GM18858 (cell line): ENCODE results near the gene PSMG3.
"Not testable (repeated sequence)": the region's sequence is repeated elsewhere in the genome, so short reads cannot be mapped to it uniquely, and the experiment has no call there.

Source experiments
- ATAC-seq: cut with Tn5 transposase; IDR thresholded peaks from one replicate; pipeline ENCODE4 v1.9.1; 2021; ENCODE audit not compliant: unreplicated experiment

Gene PSMG3

DNA sequence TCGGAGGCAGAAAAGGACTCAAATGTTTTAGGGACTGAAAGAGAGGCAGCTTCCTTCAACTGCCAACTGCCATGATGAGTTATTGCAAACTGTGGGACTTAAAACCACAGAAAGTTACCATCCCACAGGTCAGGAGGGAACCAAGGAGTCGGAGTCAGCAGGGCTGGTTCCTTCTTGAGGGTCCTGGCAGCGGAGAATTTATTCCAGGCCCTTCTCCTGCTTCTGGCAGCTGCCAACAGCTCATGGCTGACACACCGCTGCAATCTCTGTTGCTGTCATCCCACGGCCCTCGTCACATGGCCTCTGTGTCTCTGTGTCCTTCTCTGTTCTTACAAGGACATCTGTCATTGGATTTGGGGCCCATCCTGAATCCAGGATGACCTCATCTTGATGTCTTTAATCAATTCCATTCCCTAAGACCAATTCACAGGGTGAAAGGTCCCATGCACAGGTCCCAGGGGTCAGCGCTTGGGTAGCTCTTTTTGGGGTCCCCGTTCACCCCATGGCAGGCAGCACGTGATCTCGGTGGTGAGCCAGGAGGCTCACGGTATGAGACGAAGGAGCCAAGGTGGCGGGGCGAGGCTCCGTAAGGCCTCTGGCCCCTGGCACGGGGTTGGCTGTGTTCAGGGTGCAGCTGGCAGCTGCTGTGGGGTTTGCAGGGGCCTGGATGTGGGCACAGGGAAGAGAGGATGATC lies 27.4 kb upstream of the PSMG3 start:
- ATAC-seq = no peak

DNA sequence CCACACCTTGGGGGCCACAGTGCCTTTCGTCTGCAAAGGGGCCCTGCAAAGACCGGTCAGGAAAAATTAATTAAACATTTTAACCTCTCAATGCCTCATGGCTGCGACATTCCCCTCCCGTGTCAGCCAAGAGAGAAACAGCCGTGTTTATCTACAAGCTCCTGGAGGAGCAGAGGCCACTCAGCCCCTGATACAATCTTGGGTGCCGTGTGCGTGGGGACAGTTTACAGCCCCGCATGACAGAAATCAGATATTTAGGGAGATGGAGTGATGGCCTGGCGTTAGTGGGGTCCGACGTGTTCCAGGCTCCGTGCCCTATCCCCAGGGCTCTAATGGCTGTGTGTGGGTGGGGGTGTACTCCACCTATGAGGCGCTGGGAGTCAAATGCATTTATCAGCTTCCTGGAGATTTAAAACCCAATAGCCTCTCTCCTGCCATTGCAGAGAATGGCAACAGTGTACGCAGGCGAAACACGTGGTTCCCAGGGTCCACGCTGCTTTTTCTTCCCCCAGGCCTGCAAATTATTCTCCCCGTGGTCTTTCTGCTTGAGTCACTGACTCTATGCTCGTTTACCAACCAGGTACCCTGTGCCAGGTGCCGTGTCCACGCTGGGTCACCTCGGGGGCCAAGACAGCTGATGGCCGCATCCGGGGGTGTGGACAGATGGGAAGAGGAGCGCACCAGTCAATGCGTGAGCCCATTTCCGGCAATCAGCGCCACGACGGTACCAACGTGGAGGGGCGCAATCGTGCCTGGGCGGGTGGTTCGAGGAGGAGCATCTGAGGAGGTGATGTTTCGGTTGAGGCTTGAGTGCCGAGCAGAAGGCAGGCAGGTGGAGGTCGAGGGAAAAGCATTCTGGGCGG lies 26.6 kb upstream of the PSMG3 start:
- ATAC-seq = no peak

DNA sequence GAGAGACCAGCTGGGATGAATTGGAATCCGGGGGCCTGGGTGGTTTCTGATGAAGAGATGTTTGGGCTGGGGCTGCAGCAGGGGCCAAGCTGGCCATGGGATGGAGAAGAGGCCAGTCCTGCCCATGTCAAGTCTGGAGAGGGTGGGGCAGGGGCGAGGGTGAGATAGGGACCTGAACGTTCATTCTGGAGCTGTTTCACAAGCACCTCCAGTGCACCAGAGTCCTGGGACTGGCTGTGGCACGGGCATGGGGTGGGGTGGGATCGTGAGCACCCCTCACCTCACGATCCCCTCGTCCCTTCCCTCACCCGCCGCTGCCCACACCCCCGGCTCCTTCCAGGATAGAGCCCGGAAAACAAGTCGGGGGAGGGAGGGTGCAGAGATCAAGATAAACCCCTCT lies 25.8 kb upstream of the PSMG3 start:
- ATAC-seq = no peak

DNA sequence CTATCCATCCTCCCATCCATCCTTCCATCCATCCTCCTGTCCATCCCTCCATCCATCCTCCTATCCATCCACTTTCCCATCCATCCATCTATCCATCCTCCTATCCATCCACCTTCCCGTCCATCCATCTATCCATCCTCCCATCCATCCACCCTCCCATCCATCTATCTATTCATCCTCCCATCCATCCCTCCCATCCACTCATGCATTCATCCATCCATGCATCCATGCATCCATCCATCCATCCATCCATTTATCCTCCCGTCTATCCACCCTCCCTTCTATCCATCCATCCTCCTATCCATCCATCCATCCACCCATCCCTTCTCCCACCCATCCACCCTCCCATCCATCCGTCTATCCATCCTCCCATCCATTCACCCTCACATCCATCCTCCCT lies 25.2 kb upstream of the PSMG3 start:
- ATAC-seq = no peak

DNA sequence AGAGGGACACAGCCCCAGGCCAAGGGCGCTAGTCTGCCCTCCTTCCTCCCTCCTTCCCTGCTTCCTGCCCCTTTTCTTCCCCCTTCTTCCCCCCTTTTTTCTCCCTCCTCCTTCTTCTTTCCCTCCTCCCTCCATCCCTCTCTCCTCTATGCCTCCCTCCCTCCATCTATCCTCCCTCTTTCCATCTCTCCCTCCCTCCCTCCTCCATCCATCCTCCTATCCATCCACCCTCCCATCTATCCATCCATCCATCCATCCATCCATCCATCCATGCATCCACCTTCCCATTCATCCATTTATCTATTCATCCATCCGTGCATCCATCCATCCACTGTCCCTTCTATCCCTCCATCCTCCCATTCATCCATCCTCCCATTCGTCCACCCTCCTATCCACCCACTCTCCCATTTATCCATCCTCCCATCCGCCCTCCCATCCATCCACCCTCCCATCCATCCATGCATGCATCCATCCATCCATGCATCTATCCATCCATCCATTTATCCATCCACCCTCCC lies 24.1 kb upstream of the PSMG3 start:
- no peak for ATAC-seq

DNA sequence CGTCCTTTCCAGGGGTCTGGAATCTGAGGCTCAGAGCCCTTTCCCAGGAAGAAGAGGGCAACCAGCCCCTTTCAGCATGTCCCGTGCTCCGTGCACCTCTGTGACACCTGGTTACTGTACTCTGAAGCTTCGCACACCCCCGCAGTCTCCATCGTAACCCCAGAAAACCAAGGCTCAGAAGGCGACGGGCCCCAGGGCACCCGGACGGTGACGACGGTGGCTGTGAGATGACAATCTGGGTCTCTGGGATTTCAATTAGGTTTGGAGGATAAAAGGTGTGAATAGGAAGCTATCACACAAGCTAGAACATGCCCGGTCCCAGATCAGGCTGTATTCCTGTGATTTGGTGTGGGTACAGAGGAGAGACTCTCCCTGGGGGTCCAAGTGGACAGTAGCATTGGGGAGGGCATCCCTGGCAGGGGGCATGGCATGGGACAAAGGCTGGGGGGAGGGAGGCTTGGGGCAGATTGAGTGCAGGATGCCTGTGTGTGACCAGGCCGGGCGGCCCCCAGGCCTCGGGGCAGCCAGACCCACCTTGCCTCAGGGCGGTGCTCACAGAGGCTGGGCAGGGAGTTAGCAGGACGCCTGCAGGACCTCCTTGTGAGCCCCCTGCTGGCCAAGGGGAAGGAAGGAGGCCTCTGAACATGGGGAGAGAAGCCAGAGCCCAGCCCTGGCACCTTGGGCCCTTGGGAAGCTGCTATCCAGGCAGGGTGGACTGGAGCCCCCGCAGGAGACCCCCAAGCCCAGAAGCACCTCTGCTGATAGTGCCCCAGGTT lies 23.4 kb upstream of the PSMG3 start:
- ATAC-seq = no peak

DNA sequence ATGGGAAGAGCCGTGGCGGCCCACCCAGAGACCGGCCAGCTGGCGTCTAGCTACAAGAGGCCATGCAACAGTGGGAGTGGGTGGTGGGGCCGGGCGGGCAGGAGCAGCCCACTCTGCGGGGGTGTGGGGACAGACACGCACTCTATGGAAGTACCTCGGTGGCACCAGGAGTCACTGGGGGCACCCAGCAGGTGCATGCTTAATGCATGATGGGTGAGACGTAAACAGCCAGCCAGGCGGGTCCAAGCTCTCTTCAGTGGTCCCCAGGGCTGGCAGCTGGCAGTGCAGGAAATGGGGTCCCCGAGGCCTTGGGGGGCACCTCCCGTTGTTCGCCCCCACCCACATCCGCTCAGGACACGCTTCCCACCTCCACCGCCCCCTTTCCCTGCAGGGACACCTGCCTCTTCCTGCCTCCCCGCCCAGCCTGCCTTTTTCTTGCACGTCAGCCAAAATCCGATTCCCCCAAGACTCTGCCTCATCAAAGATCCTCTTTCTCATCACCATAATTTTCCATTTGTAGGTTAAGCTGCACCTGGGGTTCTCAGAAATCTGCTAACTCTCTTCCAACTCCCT lies 22.6 kb upstream of the PSMG3 start:
- ATAC-seq = no peak

DNA sequence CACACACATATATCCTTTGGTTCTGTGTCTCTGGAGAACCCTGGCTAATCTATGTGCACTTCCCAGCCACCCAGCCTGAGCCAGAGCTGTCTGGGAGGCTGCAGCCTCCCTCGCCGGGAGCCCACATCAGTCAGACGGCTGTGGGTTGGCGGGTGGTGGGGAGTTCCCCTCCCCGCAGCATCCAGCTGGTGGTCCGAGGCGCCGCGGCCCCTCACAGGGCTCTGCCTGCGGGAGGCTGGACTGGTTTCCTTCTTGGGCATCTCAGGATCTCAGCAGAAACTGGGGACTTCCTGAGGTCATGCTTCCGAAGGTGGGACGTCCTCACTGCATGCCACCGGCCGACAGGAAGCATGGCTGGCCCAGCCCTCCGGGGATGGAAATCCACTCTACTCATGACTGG lies 22.0 kb upstream of the PSMG3 start:
- no peak for ATAC-seq

DNA sequence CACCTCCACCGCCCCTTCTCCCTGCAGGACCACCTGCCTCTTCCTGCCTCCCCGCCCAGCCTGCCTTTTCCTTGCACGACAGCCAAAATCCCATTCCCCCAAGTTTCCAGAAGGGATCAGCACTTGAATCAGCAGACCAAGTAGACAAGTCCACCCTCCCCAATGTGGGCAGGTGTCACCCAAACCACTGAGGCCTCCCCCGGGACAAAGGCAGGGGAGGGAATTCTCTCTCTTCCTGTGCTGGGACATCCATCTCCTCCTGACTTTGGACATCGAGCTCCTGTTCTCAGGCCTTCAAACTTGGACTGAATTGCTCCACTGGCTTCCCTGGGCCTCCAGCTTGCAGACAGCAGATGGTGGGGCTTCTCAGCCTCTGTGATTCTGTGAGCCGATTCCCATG lies 21.6 kb upstream of the PSMG3 start:
- ATAC-seq = no peak

DNA sequence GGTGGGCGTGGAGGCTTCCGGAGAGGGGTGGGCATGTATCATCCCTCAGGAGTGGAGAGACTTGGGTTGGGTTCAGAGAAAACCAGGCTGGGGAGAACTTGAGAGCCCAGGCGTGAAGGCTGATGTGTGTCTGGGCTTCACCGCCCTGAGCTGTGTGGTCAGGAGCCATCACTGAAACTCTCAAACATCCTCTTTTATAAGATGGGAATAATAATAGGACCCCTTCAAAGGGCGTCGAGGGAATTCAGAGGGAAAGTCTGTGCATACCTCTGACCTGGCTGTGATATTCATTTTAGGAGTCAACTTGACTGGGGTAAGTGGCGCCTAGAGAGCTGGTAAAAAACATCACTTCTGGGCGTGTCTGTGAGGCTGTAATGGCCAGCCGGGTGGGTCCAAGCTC lies 21.1 kb upstream of the PSMG3 start:
- no peak for ATAC-seq

DNA sequence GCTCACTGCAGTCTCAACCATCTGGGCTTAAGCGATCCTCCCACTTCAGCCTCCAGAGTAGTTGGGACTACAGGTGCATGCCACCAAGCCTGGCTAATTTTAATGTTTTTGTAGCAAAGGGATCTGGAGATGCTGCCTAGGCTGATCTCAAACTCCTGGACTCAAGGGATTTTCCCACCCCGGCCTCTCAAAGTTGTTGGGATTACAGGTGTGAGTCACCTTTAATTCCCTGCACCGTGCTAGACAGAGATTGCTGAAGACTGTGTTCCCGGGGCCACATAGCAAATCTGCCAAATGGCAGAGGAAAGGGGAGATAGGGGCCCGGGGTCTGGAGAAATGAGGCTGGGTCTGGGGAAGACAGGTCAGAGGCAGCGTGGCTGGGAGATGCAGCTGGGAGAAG lies 20.6 kb upstream of the PSMG3 start:
- no peak for ATAC-seq

DNA sequence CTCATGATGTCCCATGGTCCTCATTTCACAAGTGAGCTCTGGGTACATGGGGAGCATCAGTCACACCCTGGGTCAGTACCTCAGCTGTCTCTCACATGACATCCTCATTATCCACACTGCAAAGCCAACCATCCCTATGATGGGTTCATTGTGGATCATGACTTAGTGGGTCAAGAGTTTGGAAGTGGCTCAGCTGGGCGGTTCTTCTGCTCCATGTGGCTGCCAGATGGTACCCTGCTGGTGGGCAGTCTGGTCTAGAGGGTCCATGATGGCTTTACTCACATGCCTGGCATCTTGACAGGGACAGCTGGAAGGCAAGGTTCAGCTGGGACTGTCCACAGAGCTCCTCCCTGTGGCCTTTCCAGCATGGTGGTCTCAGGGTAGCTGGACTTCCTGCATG lies 19.1 kb upstream of the PSMG3 start:
- no peak for ATAC-seq

DNA sequence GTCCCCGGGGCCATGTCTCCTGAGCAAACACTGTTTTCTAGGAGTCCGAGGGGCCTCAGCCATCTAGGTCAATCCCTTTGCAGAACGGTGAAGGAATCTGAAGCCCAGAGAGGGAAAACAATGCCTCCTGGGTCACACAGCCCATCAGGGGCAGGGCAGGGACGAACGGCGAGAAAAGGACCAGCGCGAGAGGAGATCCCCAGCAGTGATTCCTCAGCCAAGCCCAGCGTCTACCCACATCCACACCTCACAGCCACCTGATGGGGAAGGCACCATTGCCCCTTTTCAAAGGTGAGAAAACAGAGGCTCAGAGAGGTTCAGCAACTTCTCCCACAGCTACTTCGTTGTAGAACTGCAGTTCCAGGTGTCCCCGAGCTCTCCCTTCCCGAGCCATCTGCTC lies 17.9 kb upstream of the PSMG3 start:
- ATAC-seq = no peak

DNA sequence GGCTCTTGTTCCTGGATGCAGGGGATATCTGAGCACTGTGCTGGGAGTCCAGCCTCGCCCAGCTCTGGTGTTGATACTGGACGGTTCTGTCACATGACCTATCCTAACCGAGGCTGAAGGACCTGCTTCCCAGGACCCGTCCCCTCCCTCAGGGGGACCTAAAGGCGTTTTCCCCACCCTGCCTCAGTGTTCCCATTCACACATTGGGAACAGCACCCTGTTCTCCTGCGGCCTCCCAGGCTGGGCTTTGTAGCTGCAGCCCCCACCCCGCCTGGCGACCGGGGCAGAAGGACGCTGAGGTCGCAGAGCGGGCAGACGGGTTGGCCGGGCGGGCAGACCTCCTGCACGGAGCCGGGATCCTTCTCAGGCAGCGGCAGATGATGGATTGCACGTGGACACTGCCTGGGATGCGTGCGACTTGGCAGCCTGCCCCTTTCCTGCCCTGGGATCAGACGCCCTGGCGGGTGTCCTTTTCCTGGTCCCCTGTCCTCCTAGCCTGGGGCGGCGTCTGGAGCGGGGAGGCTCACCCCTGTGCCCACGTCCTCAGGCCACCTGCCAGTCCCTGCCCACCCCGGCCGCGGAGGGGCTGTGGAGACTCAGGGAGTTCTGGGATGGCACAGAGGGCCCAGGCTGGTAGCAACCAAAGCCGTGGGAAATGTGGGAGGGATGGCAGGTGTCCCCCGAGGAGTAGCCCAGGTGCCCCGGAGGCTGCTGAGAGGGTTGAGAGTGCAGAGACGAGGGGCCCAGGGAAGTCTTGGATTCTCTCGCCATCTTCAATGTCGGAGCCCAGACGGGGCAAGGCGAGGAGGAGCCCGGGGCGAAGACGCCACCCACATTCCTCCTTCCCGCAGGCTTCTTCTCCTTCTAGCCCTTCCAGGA lies 17.2 kb upstream of the PSMG3 start:
- no peak for ATAC-seq

DNA sequence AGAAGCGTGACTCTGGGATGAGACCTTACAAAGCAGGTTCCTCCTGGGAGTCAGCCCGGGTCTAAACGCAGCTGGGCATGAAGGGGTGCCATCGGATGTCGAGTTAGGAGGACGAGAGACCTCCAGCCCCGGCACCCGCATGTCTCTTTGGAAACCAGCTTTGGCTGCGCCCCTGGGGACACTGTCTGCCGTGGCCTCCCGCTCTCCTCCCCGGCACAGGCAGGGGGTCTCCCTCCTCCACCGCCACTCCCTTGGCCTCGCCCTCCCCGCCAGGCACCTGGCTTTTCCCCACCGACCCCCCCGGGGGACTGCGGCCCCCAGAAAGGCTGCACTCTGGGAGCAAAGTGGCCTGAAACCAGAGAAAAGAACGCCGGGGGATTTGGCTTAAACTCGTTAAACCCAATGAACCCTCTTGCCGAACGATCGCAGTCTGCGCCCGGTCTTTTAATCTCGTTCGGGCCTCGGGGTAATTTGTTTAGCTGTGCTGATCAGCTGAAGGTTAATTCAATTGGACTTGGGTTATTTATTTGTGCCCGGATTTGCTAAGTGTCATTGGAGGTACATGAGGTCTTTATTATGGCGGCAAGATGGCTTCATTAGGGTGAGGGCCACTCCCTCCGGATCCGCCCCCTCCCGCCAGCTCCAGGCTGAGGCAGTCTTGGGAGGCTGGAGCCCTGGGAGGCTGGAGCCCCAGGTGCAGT lies 16.4 kb upstream of the PSMG3 start:
- ATAC-seq = no peak

DNA sequence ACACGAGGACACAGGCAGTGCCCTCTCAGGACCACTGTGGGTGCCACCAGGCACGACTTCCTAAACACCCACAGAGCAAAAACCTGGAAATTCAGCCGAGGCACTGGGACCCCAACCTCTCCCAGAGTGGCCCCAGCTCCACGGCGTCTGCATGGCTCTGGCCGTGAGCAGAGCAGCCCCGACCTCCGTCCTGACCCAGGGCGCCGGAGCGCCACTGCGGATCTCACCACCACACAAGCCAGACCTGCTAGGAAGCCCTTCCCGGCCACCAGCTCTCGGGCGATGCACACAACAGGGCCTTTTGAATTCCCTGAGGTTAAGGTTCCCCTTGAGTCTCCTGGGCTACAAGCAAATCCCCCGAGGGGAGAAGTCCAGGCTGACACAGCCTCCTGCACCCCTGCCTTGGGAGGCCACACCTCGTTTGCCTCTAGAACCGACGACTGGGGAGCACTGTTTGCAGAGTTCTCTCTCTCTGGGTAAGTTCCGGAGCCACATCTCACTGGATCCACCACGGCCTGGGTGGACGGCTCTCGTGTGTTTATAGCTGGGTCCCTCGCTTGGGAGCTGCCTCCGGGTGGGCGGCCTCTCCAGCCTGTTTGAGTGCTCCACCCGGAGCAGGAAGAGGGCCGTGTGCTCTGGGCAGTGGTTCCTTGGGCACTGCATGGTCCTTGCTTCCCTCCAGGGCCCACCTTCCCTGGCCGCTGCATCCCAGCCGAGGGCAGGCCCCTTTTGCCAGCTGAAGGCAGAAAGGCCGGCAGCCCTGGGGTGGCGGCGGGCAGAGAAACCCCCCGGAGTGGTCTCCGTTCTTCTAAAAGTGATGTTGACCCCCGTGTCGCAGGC lies 15.5 kb upstream of the PSMG3 start:
- no peak for ATAC-seq

DNA sequence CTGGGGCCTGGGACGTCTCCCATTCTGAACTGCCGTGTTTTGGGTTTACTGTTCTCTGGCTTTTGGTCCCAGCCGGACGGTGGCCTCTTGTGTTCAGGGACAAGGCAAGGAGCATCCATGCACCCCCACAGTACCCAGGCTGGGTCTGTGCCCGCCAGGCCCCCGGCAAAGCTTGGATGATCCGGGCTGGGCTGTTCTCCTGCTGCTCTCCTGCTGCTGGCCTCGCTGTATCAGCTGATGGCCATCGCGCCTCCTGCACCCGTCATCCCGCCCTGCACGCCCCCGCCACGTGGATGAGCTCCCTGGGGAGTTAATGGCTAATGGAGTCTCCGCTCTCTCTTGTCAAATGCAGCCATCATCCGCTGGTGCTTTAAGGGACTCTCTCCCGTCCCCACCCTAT lies 14.9 kb upstream of the PSMG3 start:
- ATAC-seq = no peak

DNA sequence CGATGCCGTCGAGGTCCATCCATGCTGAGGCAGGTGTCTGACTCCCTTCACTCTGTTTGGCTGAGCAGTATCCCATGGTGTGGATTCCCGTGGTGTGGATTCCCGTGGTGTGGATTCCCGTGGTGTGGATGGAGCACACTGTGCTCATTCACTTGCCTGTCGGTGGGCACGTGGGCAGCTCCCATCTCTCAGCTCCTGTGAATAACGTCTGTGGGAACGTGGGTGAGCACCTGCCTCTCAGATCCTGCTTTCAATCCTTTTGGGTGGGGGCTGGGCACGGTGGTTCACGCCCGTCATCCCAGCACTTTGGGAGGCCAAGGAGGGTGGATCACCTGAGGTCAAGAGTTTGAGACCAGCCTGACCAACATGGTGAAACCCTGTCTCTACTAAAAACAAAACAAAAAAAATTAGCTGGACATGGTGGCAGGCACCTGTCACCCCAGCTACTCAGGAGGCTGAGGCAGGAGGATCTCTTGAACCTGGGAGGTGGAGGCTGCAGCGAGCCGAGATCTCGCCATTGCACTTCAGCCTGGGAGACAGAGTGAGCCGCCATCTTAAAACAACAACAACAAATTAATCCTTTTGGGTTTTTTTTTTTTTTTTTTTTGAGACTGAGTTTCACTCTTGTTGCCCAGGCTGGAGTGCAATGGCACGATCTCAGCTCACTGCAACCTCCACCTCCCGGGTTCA lies 13.6 kb upstream of the PSMG3 start:
- not testable (repeated sequence) for ATAC-seq
